OCI-LY3 (cell line): ENCODE data around the gene RFC2.
A peak's percentile ranks its signal among the peaks of the same experiment; 100 is the strongest.
"Not testable (repeated sequence)": the region's sequence is repeated elsewhere in the genome, so short reads cannot be mapped to it uniquely, and the experiment has no call there.

Experiments
- H2AFZ ChIP-seq: fragments of 200-600, 300-600 bp; shearing (Covaris generic); 2 replicates; pipeline ENCODE4 v1.6.0; 2014; ENCODE audit warnings: antibody characterized with exemption, low read depth, low read length
- H3K27ac ChIP-seq: fragments of 200-600, 300-600 bp; sonication (generic); 2 replicates; pipeline ENCODE4 v1.5.1; 2014; ENCODE audit warnings: mild to moderate bottlenecking, low read length, moderate library complexity, mixed read lengths
- H3K27me3 ChIP-seq: fragments of 200-600, 300-600 bp; sonication (generic); 2 replicates; pipeline ENCODE4 v1.6.1; 2014; ENCODE audit warnings: low read depth, low read length, mixed read lengths
- H3K36me3 ChIP-seq: fragments of 200-600, 300-600 bp; sonication (generic); replicated peaks from 2 replicates; pipeline ENCODE3; 2014; ENCODE audit warnings: low read depth, low read length, mixed read lengths
- H3K4me1 ChIP-seq: fragments of 300-600, 200-600 bp; sonication (generic); 2 replicates; pipeline ENCODE4 v1.6.1; 2014; ENCODE audit warnings: low read length, mixed read lengths
- H3K4me2 ChIP-seq: fragments of 200-600, 300-600 bp; sonication (generic); 2 replicates; pipeline ENCODE4 v1.6.1; 2014; ENCODE audit warnings: low read length, mixed read lengths
- H3K4me3 ChIP-seq: fragments of 300-600, 200-600 bp; sonication (generic); 2 replicates; pipeline ENCODE4 v1.5.1; 2014; ENCODE audit warnings: antibody characterized with exemption, mild to moderate bottlenecking, low read length, moderate library complexity
- H3K79me2 ChIP-seq: fragments of 300-600, 200-600 bp; shearing (Covaris generic); 2 replicates; pipeline ENCODE4 v1.6.1; 2014; ENCODE audit warnings: mild to moderate bottlenecking, low read length, mixed read lengths
- H3K9ac ChIP-seq: fragments of 300-600, 200-600 bp; shearing (Covaris generic); 2 replicates; pipeline ENCODE4 v1.6.0; 2014; ENCODE audit warnings: mild to moderate bottlenecking, low read length, moderate library complexity
- H3K9me3 ChIP-seq: fragments of 200-600, 300-600 bp; shearing (Covaris generic); 2 replicates; pipeline ENCODE4 v1.6.1; 2014; ENCODE audit warnings: low read length, mixed read lengths; ENCODE audit not compliant: insufficient read depth
- H4K20me1 ChIP-seq: fragments of 200-600, 300-600 bp; sonication (generic); 2 replicates; pipeline ENCODE4 v1.6.1; 2016; ENCODE audit warnings: low read length, mixed read lengths; ENCODE audit not compliant: insufficient read depth
- EZH2phosphoT487 ChIP-seq: fragments of 200-600 bp; shearing (Covaris generic); IDR thresholded peaks from 2 replicates; pipeline ENCODE4 v1.6.1; 2018; ENCODE audit warnings: antibody characterized with exemption, mixed run types, low read depth
- TF ChIP-seq, protein P1 (sequence below): fragments of 200-600, 300-600 bp; sonication (generic); IDR thresholded peaks from 2 replicates; pipeline ENCODE4 v1.5.1; 2014; ENCODE audit warnings: antibody characterized with exemption, low read length, low read depth

RFC2 gene

DNA sequence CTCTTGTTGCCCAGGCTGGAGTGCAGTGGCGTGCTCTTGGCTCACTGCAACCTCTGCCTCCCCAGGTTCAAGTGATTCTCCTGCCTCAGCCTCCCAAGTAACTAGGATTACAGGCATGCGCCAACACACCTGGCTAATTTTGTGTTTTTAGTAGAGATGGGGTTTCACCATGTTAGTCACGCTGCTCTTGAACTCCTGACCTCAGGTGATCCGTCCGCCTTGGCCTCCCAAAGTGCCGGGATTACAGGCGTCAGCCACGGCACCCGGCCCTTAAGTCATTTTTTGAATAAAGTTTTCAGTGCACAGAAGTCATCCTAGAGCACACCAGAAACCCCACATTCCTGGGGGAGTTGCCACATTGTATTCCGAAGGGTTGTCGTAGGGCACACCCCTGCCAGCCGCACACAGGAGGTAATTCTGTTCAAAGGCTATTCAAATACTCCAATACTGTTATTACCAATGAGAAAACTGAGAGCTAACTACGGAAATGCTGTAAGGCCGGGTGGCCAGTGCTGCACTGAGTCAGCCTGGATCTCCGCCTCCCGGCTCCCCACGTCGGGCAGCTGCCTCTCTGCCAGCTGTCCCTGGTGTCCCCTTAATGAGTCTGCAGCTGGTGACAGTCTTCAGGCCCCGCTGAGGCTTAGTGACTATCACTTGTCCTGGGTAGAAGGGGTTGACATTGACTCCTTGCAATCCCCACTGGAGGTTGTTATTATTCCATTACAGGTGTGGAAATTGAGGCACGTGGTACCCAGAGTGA, 8.6 kb upstream of the RFC2 start:
- H2AFZ ChIP-seq, result no peak overlapping the region
- no peak overlapping the region for H3K27ac ChIP-seq
- H3K4me3 ChIP-seq, result no peak overlapping the region
- no peaks in the 10 kb centered on the region for H4K20me1 ChIP-seq
- H3K9ac ChIP-seq, result no peak overlapping the region
- peaks cover 28% of the 10 kb centered on the region for H3K4me1 ChIP-seq
- H3K27me3 ChIP-seq, result no peaks in the 10 kb centered on the region
- H3K4me2 ChIP-seq, result peak overlapping the region; percentile 22
- TF ChIP-seq, protein P1, sequence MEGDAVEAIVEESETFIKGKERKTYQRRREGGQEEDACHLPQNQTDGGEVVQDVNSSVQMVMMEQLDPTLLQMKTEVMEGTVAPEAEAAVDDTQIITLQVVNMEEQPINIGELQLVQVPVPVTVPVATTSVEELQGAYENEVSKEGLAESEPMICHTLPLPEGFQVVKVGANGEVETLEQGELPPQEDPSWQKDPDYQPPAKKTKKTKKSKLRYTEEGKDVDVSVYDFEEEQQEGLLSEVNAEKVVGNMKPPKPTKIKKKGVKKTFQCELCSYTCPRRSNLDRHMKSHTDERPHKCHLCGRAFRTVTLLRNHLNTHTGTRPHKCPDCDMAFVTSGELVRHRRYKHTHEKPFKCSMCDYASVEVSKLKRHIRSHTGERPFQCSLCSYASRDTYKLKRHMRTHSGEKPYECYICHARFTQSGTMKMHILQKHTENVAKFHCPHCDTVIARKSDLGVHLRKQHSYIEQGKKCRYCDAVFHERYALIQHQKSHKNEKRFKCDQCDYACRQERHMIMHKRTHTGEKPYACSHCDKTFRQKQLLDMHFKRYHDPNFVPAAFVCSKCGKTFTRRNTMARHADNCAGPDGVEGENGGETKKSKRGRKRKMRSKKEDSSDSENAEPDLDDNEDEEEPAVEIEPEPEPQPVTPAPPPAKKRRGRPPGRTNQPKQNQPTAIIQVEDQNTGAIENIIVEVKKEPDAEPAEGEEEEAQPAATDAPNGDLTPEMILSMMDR, result no peak
- no peak for TF ChIP-seq EZH2phosphoT487
- no peaks in the 10 kb centered on the region for H3K36me3 ChIP-seq
- H3K9me3 ChIP-seq, result no peaks in the 10 kb centered on the region
- no peaks in the 10 kb centered on the region for H3K79me2 ChIP-seq

DNA sequence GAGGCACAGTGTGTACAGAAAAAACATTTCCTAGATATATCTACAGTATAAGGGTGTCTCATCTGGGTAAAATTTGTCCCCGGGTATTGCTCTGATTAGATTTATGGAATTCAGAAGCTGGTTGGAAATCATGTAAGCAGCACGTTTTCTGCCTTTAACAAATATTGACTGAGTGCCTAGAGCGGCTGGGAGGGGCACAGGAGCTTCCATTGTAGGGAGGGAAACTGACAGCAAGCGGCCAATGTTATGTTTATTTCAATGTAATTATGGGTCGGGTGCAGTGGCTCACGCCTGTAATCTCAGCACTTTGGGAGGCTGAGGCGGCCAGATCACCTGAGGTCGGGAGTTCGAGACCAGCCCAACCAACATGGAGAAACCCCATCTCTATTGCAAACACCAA, 4.4 kb upstream of the RFC2 start:
- Histone ChIP-seq H3K9ac (no peak overlapping the region), H3K27me3 (no peaks in the 10 kb centered on the region), H3K27ac (no peak overlapping the region), H4K20me1 (no peaks in the 10 kb centered on the region), H3K4me2 (no peak overlapping the region), H3K36me3 (no peaks in the 10 kb centered on the region), H3K4me3 (no peak overlapping the region), H3K9me3 (no peaks in the 10 kb centered on the region), H3K79me2 (peaks cover 17% of the 10 kb centered on the region), H2AFZ (no peak overlapping the region), H3K4me1 (peaks cover 11% of the 10 kb centered on the region)
- TF ChIP-seq, protein P1, result no peak
- no peak for TF ChIP-seq EZH2phosphoT487

DNA sequence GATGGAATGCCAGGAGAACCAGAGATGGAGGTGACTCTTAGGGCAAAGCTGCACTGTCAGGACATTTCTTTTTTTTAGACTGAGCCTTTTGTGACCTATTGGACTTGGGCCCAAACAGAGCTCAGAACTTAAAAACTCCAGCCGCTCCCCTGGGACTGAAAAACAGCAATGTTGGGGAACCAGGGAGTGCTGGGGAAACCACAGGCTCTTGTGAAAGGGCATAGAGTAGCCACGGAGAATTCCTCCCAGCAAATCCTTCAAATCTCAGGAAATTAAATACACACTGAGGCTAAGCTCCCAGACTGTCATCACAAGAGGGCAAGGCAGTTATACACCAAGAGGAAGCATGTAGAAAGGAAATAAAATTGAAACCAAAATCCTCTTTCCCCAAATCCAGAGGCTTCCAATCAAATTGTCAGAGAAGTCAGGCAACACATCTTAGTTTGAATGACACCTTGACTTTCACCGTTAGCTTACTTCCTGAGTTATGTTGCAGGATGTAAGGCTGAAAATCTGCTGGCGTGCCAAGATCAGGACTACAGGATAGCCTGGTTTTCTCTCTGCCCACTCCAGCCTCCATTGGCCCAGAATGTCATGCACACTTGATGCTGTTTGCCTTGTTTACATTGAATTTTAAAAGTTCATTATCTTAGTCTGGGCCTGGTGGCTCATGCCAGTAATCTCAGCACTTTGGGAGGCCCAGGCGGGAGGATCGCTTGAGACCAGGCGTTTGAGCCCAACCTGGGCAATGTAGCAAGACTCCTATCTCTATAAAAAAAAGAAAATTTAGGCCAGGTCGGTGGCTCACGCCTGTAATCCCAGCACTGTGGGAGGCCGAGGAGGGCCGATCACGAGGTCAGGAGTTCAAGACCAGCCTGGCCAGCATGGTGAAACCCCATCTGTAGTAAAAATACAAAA, 2.6 kb upstream of the RFC2 start:
- Histone ChIP-seq H2AFZ (no peak overlapping the region), H3K9ac (no peak overlapping the region), H4K20me1 (no peaks in the 10 kb centered on the region), H3K79me2 (peaks cover 32% of the 10 kb centered on the region), H3K36me3 (peaks cover 3% of the 10 kb centered on the region), H3K4me1 (peaks cover 13% of the 10 kb centered on the region), H3K27ac (no peak overlapping the region), H3K4me3 (no peak overlapping the region), H3K4me2 (no peak overlapping the region), H3K27me3 (no peaks in the 10 kb centered on the region), H3K9me3 (no peaks in the 10 kb centered on the region)
- TF ChIP-seq EZH2phosphoT487, result no peak
- TF ChIP-seq, protein P1, result no peak

- not testable (repeated sequence) for H2AFZ ChIP-seq, H3K9me3 ChIP-seq, H3K27ac ChIP-seq, H3K27me3 ChIP-seq, H4K20me1 ChIP-seq, H3K36me3 ChIP-seq, H3K9ac ChIP-seq
- Histone ChIP-seq H3K79me2 (peaks cover 39% of the 10 kb centered on the region), H3K4me1 (peaks cover 13% of the 10 kb centered on the region), H3K4me3 (peak overlapping the region; percentile 94), H3K4me2 (peak overlapping the region; percentile 65)
Observed at GRCh38 chr7:74255461-74255860, 1.3 kb upstream of the RFC2 start.
